Measurements from ENCODE around the gene ATOSA. TPM values are rescaled to one million over a fixed set of nuclear protein-coding genes. Genes with fewer than 3 reads are reported as not detected.
A peak's percentile ranks its signal among the peaks of the same experiment; 100 is the strongest.

ATOSA gene
- total RNA-seq, 1 donor from 2014 or later, result 46.7 TPM

DNA sequence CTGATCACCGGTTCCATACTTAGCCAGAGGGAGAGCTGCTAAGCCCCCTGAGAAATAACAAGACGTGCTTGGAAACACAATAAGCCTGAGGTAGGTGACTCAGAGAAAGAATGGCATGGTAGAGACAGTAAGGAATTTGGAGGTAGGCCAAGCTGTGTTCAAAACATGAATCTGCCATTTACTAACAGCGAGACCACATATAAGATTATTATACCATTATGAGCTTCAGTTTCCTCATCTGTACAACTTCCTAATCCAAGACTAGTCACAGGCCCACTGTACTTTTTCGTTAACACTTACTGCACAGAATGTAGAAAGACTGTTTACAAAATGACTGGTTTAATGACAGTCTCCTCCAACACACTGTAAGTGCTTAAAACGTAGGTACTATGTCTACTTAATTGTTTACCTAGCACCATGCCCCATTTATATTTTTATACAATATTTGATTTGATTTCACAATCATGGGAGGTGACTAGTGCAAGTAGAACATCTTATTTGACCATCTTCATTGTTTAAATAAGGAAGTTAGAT, 25.7 kb downstream of the ATOSA start:
- DNase-seq (no peak), ATAC-seq (peak; percentile 43 to 64)
- intact Hi-C loops (cut with DNase I), result no loop called here
- Histone ChIP-seq H3K27me3 (ENCODE audit: low read depth) (no peaks in the 10 kb centered on the region), H3K9me3 (no peaks in the 10 kb centered on the region), H3K4me1 (peaks cover 56% of the 10 kb centered on the region), H3K27ac (peak overlapping the region; percentile 38), H3K36me3 (peaks cover 29% of the 10 kb centered on the region), H3K4me3 (no peak overlapping the region)
- TF ChIP-seq, protein P1, sequence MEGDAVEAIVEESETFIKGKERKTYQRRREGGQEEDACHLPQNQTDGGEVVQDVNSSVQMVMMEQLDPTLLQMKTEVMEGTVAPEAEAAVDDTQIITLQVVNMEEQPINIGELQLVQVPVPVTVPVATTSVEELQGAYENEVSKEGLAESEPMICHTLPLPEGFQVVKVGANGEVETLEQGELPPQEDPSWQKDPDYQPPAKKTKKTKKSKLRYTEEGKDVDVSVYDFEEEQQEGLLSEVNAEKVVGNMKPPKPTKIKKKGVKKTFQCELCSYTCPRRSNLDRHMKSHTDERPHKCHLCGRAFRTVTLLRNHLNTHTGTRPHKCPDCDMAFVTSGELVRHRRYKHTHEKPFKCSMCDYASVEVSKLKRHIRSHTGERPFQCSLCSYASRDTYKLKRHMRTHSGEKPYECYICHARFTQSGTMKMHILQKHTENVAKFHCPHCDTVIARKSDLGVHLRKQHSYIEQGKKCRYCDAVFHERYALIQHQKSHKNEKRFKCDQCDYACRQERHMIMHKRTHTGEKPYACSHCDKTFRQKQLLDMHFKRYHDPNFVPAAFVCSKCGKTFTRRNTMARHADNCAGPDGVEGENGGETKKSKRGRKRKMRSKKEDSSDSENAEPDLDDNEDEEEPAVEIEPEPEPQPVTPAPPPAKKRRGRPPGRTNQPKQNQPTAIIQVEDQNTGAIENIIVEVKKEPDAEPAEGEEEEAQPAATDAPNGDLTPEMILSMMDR (IDR thresholded peaks at IDR 0.05), result no peak

DNA sequence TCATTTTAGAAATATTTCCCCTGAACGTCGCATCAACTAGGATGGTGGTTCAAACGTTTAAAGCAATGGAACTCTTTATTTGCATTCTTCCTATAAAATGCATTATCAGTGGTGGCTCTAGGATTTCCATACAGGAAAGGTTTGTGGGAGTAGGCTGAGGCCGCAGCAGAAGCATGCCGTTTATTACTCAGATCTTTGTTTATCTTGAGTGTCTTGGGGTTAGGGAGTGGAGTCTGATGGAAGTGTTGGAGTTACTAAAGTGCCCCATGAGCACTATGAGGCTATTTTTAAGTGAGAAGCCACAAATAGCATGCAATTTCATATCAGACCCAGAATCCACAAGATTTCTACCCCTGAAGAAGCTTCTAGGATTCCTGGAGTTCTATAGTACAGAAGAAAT, 26.2 kb downstream of the ATOSA start:
- intact Hi-C loops (cut with DNase I), result no loop called here
- peaks cover 26% of the 10 kb centered on the region for H3K36me3 ChIP-seq
- ATAC-seq, result peak in 1 of 2 donors; percentile 25
- H3K27ac ChIP-seq, result peak overlapping the region; percentile 38
- H3K9me3 ChIP-seq, result no peaks in the 10 kb centered on the region
- peaks cover 54% of the 10 kb centered on the region for H3K4me1 ChIP-seq
- TF ChIP-seq, protein P1 (IDR thresholded peaks at IDR 0.05), result no peak
- no peak for DNase-seq
- H3K4me3 ChIP-seq, result no peak overlapping the region
- no peaks in the 10 kb centered on the region for H3K27me3 ChIP-seq (ENCODE audit: low read depth)

DNA sequence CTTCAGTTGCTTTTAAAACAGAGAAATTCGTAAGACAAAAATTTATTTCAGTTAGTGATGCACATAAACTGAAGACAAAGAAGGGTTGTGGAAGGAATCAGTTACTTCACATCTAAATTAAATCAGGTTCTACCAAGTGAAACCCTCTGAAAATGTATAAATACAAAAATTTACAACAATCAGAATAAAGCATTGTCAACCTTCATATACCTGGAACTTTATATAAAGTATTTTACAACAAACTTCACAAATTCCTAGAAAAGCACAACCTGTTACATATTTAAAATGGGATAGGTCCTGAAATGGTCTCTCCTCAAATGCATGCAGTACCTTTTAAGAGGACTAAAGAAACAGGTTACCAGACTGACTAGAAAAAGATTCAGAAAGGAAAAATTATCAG, 26.9 kb downstream of the ATOSA start:
- no peak for ATAC-seq
- DNase-seq, result no peak
- TF ChIP-seq, protein P1 (IDR thresholded peaks at IDR 0.05), result no peak
- Histone ChIP-seq H3K9me3 (no peaks in the 10 kb centered on the region), H3K27ac (peak overlapping the region; percentile 9), H3K27me3 (ENCODE audit: low read depth) (no peaks in the 10 kb centered on the region), H3K4me1 (peaks cover 48% of the 10 kb centered on the region), H3K36me3 (peaks cover 22% of the 10 kb centered on the region), H3K4me3 (no peak overlapping the region)
- intact Hi-C loops (cut with DNase I), result no loop called here

DNA sequence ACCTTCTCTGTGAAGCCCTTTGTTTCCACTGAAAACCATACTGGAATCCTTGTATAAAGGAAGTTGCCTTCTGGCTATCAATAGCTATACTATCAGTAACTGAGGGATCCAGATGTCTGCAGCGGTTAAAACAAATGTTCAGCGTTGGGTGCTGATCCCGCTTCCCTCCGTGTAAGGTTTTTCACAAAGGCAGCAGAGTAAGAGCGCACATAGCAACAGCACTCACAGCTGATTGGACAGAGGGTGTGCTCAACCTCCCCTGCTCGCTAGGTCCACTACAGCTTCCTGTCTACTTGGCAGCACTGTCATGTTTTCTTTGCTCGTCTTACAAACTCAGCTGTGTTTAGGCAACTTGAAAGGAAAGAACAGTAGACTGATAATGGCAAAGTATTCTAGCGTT, 27.3 kb downstream of the ATOSA start:
- ATAC-seq, result peak; percentile 97 to 98
- intact Hi-C loops (cut with DNase I), result no loop called here
- TF ChIP-seq, protein P1 (IDR thresholded peaks at IDR 0.05), result no peak
- no peak for DNase-seq
- H3K9me3 ChIP-seq, result no peaks in the 10 kb centered on the region
- no peaks in the 10 kb centered on the region for H3K27me3 ChIP-seq (ENCODE audit: low read depth)
- H3K36me3 ChIP-seq, result peaks cover 22% of the 10 kb centered on the region
- peak overlapping the region; percentile 37 for H3K27ac ChIP-seq
- H3K4me3 ChIP-seq, result peak overlapping the region; percentile 31
- H3K4me1 ChIP-seq, result peaks cover 43% of the 10 kb centered on the region

DNA sequence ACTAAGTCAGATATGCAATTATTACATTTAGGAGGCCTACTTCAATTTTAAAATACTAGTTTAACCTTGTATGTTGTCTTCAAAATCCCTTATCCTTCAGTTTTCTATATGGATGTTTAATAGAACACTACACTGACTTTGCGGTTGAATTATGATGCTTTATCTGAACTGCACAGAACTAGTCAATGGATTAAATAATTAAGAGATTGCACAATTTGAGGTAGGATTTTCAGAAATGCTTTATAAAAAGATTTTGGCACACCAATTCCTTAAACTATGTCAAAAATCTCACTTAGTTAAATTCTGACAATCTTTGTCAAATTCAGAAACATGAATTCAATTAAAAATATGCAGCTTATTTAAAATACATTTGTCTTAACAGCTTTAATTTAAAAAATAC, 28.1 kb downstream of the ATOSA start:
- peaks cover 36% of the 10 kb centered on the region for H3K4me1 ChIP-seq
- peak overlapping the region; percentile 31 for H3K4me3 ChIP-seq
- intact Hi-C loops (cut with DNase I), result no loop called here
- no peaks in the 10 kb centered on the region for H3K9me3 ChIP-seq
- TF ChIP-seq, protein P1 (IDR thresholded peaks at IDR 0.05), result no peak
- H3K27ac ChIP-seq, result no peak overlapping the region
- no peaks in the 10 kb centered on the region for H3K27me3 ChIP-seq (ENCODE audit: low read depth)
- ATAC-seq, result no peak
- peaks cover 28% of the 10 kb centered on the region for H3K36me3 ChIP-seq
- DNase-seq, result no peak

Data from lower lobe of right lung (tissue), 2 donors.